ENCODE measurements around the gene LENG1.

LENG1 gene

GRCh38 chr19:54128441-54128725 is 31.1 kb downstream of the LENG1 start:
- DNase-seq, result no peak
- in situ Hi-C loops (cut with HindIII; ENCODE audit: low pct_ligation_motif_present, low pct_unique_long_range_greater_than_20kb, low sequenced_read_pairs), result no loop called here

GRCh38 chr19:54127688-54128440 is 31.7 kb downstream of the LENG1 start:
- in situ Hi-C loops (cut with HindIII; ENCODE audit: low pct_ligation_motif_present, low pct_unique_long_range_greater_than_20kb, low sequenced_read_pairs), result no loop called here
- no peak for DNase-seq

- in situ Hi-C loops (cut with HindIII; ENCODE audit: low pct_ligation_motif_present, low pct_unique_long_range_greater_than_20kb, low sequenced_read_pairs), result no loop called here
- no peak for DNase-seq
Observed at GRCh38 chr19:54125713-54126112, 33.8 kb downstream of the LENG1 start.

- DNase-seq, result no peak
- in situ Hi-C loops (cut with HindIII; ENCODE audit: low pct_ligation_motif_present, low pct_unique_long_range_greater_than_20kb, low sequenced_read_pairs), result no loop called here
Observed at GRCh38 chr19:54124393-54124792, 35.1 kb downstream of the LENG1 start.

- in situ Hi-C loops (cut with HindIII; ENCODE audit: low pct_ligation_motif_present, low pct_unique_long_range_greater_than_20kb, low sequenced_read_pairs), result no loop called here
- DNase-seq, result no peak
Observed at GRCh38 chr19:54123682-54124081, 35.8 kb downstream of the LENG1 start.

GRCh38 chr19:54121259-54121658 is 38.3 kb downstream of the LENG1 start:
- DNase-seq, result no peak
- in situ Hi-C loops (cut with HindIII; ENCODE audit: low pct_ligation_motif_present, low pct_unique_long_range_greater_than_20kb, low sequenced_read_pairs), result no loop called here

- in situ Hi-C loops (cut with HindIII; ENCODE audit: low pct_ligation_motif_present, low pct_unique_long_range_greater_than_20kb, low sequenced_read_pairs), result no loop called here
Observed at GRCh38 chr19:54115109-54116063, 44.1 kb downstream of the LENG1 start, which contains the start of the genes PRPF31 and TFPT. Gene PRPF31 (plus strand): TSS chr19:54115754. CDS start chr19:54118279, 2,525 bp downstream. Gene TFPT (minus strand): TSS chr19:54115657. CDS start chr19:54115269, 388 bp downstream.

GRCh38 chr19:54114340-54115108 is 45.0 kb downstream of the LENG1 start:
- in situ Hi-C loops (cut with HindIII; ENCODE audit: low pct_ligation_motif_present, low pct_unique_long_range_greater_than_20kb, low sequenced_read_pairs), result no loop called here
- peak; percentile 14 for DNase-seq

More at GRCh38 chr19:54115109-54116063, 44.1 kb downstream of the LENG1 start, which contains the start of the genes PRPF31 and TFPT:
- peak; percentile 96 for DNase-seq

GRCh38 chr19:54109651-54110050 is 49.9 kb downstream of the LENG1 start:
- in situ Hi-C loops (cut with HindIII; ENCODE audit: low pct_ligation_motif_present, low pct_unique_long_range_greater_than_20kb, low sequenced_read_pairs), result no loop called here
- DNase-seq, result no peak

GRCh38 chr19:54108496-54108895 is 51.0 kb downstream of the LENG1 start:
- in situ Hi-C loops (cut with HindIII; ENCODE audit: low pct_ligation_motif_present, low pct_unique_long_range_greater_than_20kb, low sequenced_read_pairs), result no loop called here
- DNase-seq, result no peak

- in situ Hi-C loops (cut with HindIII; ENCODE audit: low pct_ligation_motif_present, low pct_unique_long_range_greater_than_20kb, low sequenced_read_pairs), result no loop called here
- DNase-seq, result no peak
Observed at GRCh38 chr19:54107876-54108490, 51.5 kb downstream of the LENG1 start.

- in situ Hi-C loops (cut with HindIII; ENCODE audit: low pct_ligation_motif_present, low pct_unique_long_range_greater_than_20kb, low sequenced_read_pairs), result no loop called here
- no peak for DNase-seq
Observed at GRCh38 chr19:54106716-54107115, 52.8 kb downstream of the LENG1 start.

- DNase-seq, result no peak
- in situ Hi-C loops (cut with HindIII; ENCODE audit: low pct_ligation_motif_present, low pct_unique_long_range_greater_than_20kb, low sequenced_read_pairs), result no loop called here
Observed at GRCh38 chr19:54105796-54106195, 53.7 kb downstream of the LENG1 start.
